Right atrium auricular region (tissue), 2 donors: ENCODE measurements around the gene ACYP1. TPM values are rescaled to one million over a fixed set of nuclear protein-coding genes. Genes with fewer than 3 reads are reported as not detected.

ENCODE experiments used
- DNase-seq: peaks from one replicate; pipeline ENCODE4 v3.0.0-alpha.2; 2019; ENCODE audit warnings: low spot score
- H3K27ac ChIP-seq, 2 donors: fragments of 200-600 bp; sonication (generic); 1 replicate in 1 of 2; 2 replicates in 1 of 2; pipeline ENCODE4 v1.5.1; 2016 to 2019
- H3K27me3 ChIP-seq, 2 donors: fragments of 200-600 bp; sonication (generic); one replicate each; pipeline versions ENCODE4 v1.5.1 to v1.6.0; 2017 to 2019
- H3K36me3 ChIP-seq: fragments of 200-600 bp; sonication (generic); one replicate; pipeline ENCODE4 v1.5.1; 2016
- H3K4me1 ChIP-seq, 2 donors: fragments of 200-600 bp; sonication (generic); one replicate each; pipeline versions ENCODE4 v1.5.1 to v1.6.0; 2017 to 2019
- H3K4me3 ChIP-seq, 2 donors: fragments of 200-600 bp; sonication (generic); 1 replicate in 1 of 2; 2 replicates in 1 of 2; pipeline ENCODE4 v1.5.1; 2017 to 2019; ENCODE audit warnings: mild to moderate bottlenecking in 1 of 2, moderate library complexity in 1 of 2
- H3K9me3 ChIP-seq, 2 donors: fragments of 200-600 bp; sonication (generic); one replicate each; pipeline ENCODE4 v1.5.1; 2019
- CTCF ChIP-seq, 2 donors: fragments of 200-600 bp; sonication (generic); IDR thresholded peaks; one replicate each; pipeline ENCODE4 v1.5.1; 2019; ENCODE audit warnings: antibody characterized with exemption in 2 of 2
- total RNA-seq, 2 donors: library from RNA; depleted of rRNA; stranded (reverse); fragments of >200 nt; gene quantifications; one replicate each; pipeline ENCODE4 v1.1.0, GENCODE V29; 2016

ACYP1 gene
- total RNA-seq, 2 donors from 2014 or later: 11.0 to 19.5 TPM

DNA sequence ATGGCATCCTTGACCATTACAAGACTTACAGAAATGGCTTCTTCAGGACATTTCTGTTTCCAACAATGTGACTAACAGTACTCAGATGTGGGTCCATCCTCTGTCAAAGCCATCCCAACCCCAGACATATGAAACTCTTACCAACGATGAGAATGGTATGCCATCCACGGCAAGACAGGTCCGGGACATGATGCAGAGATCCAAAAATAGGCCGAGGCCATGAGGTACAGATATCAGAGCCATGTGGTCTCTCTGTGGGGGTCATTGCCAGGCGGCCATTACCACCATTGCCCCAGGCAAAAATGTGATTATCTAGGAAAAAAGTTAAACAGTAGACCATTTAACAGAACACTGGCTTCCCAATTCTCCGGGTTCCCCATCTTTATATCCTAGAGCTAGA lies 33.1 kb upstream of the ACYP1 start:
- no peaks in the 10 kb centered on the region for H3K9me3 ChIP-seq
- H3K4me1 ChIP-seq: no peaks in the 10 kb centered on the region
- no peak overlapping the region for H3K27ac ChIP-seq
- H3K27me3 ChIP-seq: no peaks in the 10 kb centered on the region
- DNase-seq: no peak
- no peak for TF ChIP-seq CTCF (IDR thresholded peaks at IDR 0.05)
- no peak overlapping the region for H3K4me3 ChIP-seq
- peaks cover 89% of the 10 kb centered on the region for H3K36me3 ChIP-seq

DNA sequence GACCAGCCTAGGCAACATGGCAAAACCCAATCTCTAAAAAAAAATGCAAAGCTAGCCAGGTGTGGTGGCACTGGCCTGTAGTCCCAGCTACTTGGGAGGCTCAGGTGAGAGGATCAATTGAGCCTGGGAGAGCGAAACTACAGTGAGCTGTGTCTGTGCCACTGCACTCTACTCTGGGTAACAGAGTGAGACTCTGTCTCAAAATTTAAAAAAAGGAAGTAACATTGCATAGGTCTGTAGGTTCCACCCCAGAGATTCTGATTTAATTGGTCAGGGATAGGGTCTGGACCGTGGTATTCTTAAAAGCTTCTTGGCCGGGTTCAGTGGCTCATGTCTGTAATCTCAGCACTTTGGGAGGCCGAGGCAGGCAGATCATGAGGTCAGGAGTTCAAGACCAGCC lies 31.9 kb upstream of the ACYP1 start:
- no peaks in the 10 kb centered on the region for H3K27me3 ChIP-seq
- no peaks in the 10 kb centered on the region for H3K4me1 ChIP-seq
- no peak for DNase-seq
- peaks cover 89% of the 10 kb centered on the region for H3K36me3 ChIP-seq
- no peak overlapping the region for H3K4me3 ChIP-seq
- no peak for TF ChIP-seq CTCF (IDR thresholded peaks at IDR 0.05)
- H3K9me3 ChIP-seq: no peaks in the 10 kb centered on the region
- no peak overlapping the region for H3K27ac ChIP-seq

GRCh38 chr14:75094896-75095295 lies 31.1 kb upstream of the ACYP1 start:
- Histone ChIP-seq H3K27ac (no peak overlapping the region), H3K9me3 (no peaks in the 10 kb centered on the region), H3K36me3 (peaks cover 93% of the 10 kb centered on the region)

DNA sequence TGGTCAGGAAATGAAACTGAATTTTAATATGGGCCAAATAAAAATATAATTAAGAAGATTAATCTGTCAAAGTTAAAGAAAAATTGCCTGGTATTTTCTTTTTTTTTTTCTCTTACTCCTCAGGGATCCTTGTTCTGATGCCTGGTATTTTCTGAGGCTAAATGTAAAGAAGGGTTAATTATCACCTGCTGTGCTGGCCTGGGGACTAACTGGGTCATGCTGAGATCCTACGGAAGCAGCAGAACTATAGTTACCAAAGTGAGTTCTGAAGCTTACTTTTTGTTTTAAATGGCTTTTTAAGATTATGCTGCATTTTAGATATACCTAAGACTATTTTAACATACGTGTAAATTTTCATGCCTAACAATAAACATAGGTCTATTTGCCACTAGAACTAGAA lies 28.9 kb upstream of the ACYP1 start:
- no peak for DNase-seq
- H3K27ac ChIP-seq: no peak overlapping the region
- H3K9me3 ChIP-seq: no peaks in the 10 kb centered on the region
- no peaks in the 10 kb centered on the region for H3K4me1 ChIP-seq
- H3K36me3 ChIP-seq: peaks cover 83% of the 10 kb centered on the region
- H3K27me3 ChIP-seq: no peaks in the 10 kb centered on the region
- no peak for TF ChIP-seq CTCF (IDR thresholded peaks at IDR 0.05)
- no peak overlapping the region for H3K4me3 ChIP-seq

More at GRCh38 chr14:75094896-75095295, 31.1 kb upstream of the ACYP1 start:
- no peaks in the 10 kb centered on the region for H3K4me1 ChIP-seq
- H3K4me3 ChIP-seq: no peak overlapping the region
- TF ChIP-seq CTCF (IDR thresholded peaks at IDR 0.05): no peak
- no peak for DNase-seq
- H3K27me3 ChIP-seq: no peaks in the 10 kb centered on the region

- no peak for TF ChIP-seq CTCF (IDR thresholded peaks at IDR 0.05)
- no peak for DNase-seq
- no peaks in the 10 kb centered on the region for H3K9me3 ChIP-seq
- H3K4me1 ChIP-seq: no peaks in the 10 kb centered on the region
- H3K27me3 ChIP-seq: no peaks in the 10 kb centered on the region
- H3K27ac ChIP-seq: no peak overlapping the region
- H3K36me3 ChIP-seq: peaks cover 83% of the 10 kb centered on the region
- H3K4me3 ChIP-seq: no peak overlapping the region
These were observed 27.4 kb upstream of the ACYP1 start for GRCh38 chr14:75091251-75091650.

DNA sequence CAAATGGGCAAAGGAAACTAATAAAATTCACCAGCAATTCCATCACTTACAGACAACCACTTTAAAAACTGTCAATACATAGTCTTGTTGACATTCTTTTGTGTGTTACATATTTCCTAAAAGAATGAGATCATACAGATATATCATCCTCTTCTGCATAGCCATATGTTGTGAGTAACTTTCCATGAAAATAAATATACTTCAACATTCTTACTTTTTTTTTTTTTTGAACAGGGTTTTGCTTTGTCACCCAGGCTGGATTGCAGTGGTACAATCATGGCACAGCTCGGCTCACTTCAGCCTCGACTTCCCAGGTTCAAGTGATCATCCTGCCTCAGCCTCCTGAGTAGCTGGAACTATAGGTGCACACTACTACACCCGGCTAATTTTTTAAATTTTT lies 26.5 kb upstream of the ACYP1 start:
- no peaks in the 10 kb centered on the region for H3K27me3 ChIP-seq
- H3K4me3 ChIP-seq: no peak overlapping the region
- DNase-seq: no peak
- H3K9me3 ChIP-seq: no peaks in the 10 kb centered on the region
- peaks cover 83% of the 10 kb centered on the region for H3K36me3 ChIP-seq
- TF ChIP-seq CTCF (IDR thresholded peaks at IDR 0.05): no peak
- H3K27ac ChIP-seq: no peak overlapping the region
- H3K4me1 ChIP-seq: no peaks in the 10 kb centered on the region
